ENCODE data around the gene COL5A1.
"Not testable (repeated sequence)": the region's sequence is repeated elsewhere in the genome, so short reads cannot be mapped to it uniquely, and the experiment has no call there.

The COL5A1 gene

DNA sequence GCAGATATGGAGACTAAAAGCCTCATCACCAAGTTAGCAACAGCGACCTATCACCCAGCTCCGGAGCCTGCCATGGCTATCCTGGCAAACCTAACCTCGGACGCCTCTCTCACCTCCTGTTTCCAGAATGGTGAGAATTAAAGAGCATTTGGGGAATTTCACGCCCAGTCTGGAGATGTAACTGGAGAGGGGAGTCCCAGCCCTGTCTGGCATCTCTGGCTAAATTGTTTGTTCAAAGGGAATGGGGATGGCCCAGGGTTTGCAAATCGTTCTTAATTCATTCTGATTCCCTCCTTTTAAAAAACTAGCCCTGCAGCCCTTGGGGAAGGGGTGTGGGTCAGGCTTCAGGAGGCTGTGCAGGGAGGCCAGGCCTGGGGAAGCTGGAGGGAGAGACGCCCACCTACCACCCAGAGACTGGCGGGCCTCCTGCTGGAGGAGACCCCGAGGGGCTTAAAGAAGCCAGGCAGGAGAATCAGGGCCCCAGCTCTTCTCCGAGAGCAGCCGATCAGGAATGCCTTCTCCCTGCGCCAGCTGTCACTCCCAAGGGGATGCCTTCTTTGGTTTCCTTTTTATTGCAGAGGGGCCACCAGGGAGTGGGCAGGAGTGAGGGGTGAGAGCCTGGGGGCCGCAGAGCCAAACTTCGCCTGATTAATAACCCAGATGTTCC is 964 bp upstream of the COL5A1 start:
- H3K4me3 ChIP-seq (ENCODE audit: low read depth, low read length) = no peak overlapping the region
- no peak for DNase-seq (ENCODE audit: low read depth)
- TF ChIP-seq, protein P1, sequence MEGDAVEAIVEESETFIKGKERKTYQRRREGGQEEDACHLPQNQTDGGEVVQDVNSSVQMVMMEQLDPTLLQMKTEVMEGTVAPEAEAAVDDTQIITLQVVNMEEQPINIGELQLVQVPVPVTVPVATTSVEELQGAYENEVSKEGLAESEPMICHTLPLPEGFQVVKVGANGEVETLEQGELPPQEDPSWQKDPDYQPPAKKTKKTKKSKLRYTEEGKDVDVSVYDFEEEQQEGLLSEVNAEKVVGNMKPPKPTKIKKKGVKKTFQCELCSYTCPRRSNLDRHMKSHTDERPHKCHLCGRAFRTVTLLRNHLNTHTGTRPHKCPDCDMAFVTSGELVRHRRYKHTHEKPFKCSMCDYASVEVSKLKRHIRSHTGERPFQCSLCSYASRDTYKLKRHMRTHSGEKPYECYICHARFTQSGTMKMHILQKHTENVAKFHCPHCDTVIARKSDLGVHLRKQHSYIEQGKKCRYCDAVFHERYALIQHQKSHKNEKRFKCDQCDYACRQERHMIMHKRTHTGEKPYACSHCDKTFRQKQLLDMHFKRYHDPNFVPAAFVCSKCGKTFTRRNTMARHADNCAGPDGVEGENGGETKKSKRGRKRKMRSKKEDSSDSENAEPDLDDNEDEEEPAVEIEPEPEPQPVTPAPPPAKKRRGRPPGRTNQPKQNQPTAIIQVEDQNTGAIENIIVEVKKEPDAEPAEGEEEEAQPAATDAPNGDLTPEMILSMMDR (IDR thresholded peaks at IDR 0.05; ENCODE audit: low read depth, low read length, missing control alignments) = no peak

DNA sequence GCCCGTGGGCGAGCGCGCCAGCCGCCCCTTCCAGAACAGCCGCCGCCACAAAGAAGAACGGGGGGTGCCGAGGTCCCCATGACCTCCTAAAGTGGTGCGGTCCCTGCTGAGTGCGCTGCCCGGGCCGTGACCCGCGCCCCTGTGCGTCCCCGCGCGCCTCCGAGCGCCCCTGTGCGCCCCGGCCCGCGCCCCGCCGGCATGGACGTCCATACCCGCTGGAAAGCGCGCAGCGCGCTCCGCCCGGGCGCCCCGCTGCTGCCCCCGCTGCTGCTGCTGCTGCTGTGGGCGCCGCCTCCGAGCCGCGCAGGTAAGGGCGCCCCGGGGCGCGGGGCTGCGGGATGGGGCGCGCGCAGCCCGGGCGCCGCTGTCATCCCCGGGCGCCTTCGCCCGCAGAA is 384 bp downstream of the COL5A1 start:
- DNase-seq (ENCODE audit: low read depth) = no peak
- no peak overlapping the region for H3K4me3 ChIP-seq (ENCODE audit: low read depth, low read length)
- TF ChIP-seq, protein P1 (IDR thresholded peaks at IDR 0.05; ENCODE audit: low read depth, low read length, missing control alignments) = no peak

DNA sequence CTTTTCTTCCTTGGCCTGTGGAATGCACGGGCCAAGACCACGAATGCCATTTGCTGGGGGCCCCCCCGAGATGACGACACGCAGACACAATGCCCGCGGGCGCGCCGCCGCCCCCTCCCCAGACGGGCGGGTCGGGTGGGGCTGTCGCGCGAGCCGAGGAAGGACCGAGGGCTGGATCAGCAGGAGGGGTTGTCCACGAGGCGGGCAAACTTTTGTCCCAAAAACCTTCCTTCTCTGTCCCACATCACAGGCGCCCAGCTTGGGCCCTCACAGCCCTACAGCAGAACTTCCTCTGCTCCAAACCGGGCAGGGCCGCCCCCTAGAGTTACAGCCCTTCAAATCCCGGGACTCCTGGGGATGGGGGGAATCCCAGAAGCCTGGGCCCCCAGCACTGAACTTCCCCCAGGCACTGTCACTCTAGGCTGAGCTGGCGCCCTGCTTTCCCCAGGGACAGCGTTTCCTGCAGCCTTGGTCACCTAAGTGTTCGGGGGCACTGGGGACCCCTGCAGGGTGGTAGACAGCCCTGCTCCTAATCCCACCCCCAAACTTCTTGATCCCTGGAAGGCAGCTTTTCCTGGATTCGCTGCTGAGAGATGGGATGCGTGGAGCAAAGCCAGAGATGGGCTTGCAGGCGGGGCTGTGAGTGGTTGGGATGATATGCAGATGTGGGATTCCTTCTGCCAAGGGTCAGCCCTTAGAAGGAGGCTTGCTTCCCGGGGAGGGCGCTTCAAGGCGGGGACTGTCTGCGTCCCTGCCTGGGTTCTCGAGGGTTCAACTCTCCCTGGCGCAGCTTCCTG is 980 bp downstream of the COL5A1 start:
- DNase-seq (ENCODE audit: low read depth) = no peak
- H3K4me3 ChIP-seq (ENCODE audit: low read depth, low read length) = no peak overlapping the region
- TF ChIP-seq, protein P1 (IDR thresholded peaks at IDR 0.05; ENCODE audit: low read depth, low read length, missing control alignments) = no peak

DNA sequence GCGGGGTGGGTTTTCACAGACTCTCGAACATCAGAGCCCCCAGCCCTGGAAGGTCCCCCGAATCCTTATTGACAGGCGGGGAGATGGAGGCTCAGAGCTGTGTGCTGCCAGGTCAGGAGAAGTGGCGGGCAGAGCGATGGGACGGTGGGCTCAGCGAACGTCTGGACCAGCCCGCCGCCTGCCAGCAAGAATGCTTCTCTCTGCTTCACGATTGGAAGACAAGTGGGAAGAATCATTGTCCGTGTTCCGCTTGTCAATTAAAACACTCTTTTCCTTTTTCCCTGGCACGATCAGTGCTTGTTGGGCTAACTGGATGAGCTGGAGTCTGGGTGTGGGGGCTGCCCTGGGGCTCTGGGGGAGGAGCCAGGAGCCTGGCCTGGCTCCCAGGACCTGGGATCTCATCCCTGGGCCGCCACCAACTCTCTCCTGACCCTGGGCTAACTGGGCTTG is 1.6 kb downstream of the COL5A1 start:
- no peak overlapping the region for H3K4me3 ChIP-seq (ENCODE audit: low read depth, low read length)
- TF ChIP-seq, protein P1 (IDR thresholded peaks at IDR 0.05; ENCODE audit: low read depth, low read length, missing control alignments) = no peak
- DNase-seq (ENCODE audit: low read depth) = no peak

DNA sequence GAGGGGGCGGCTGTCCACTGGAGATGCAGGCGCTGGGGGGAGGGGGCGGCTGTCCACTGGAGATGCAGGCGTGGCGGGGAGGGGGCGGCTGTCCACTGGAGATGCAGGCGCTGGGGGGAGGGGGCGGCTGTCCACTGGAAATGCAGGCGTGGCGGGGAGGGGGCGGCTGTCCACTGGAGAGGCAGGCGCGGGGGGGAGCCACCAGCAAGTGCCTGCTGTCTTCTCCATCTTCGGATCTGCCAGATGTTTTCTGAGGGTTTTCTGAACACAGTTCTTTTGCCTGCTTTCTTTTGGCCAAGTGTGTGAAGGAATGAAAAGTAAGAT is 2.8 kb downstream of the COL5A1 start:
- not testable (repeated sequence) for H3K4me3 ChIP-seq (ENCODE audit: low read depth, low read length); DNase-seq (ENCODE audit: low read depth)

DNA sequence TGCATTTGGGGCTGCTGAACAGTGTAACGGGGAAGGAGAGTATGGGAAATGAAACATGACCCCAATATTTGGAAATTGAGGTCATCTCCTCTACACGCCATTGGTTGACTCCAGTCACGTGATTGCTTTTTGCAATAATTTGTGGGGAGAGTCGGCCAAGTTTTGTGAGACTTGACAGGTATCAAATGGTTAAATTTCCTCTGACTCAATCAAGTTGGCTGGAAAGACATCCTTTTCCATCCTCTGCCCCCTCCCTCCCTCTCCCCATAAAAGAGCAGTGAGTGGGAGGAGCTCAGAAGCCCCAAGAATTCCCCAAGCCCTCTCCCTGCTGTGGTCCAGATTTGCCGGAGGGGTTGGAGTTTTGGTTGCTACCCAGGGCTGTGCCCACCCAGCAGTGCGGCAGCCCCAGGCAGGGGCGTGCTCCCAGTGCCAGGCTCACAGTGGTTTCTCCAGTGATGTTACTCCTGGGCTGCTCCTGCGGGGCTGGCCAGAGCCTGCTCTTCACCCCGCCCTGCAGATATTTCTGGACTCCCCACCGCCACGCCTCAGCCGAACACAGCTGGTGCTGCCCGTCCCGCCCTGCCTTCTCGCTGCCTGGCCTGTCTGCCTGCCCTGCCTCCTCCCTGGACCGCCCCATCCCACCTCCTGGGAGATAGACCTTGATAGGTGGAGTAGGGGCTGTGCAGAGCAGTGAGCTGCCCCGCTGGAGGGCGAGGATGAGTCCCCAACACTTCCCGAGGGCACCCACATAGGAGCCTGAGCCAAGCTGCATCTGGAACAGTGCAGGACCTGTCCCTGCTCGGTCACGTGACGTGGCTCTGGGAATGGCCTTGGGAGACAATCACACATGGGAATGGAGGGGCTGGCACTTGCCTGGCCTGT is 3.4 kb downstream of the COL5A1 start:
- no peak overlapping the region for H3K4me3 ChIP-seq (ENCODE audit: low read depth, low read length)
- no peak for DNase-seq (ENCODE audit: low read depth)

More for the DNA sequence above, 3.4 kb downstream of the COL5A1 start:
- TF ChIP-seq, protein P1 (IDR thresholded peaks at IDR 0.05; ENCODE audit: low read depth, low read length, missing control alignments) = no peak

Measured in GM12864 (cell line).